K562 (cell line): ENCODE measurements around the gene RSPH10B. TPM values are rescaled to one million over a fixed set of nuclear protein-coding genes. Genes with fewer than 3 reads are reported as not detected.
A peak's percentile ranks its signal among the peaks of the same experiment; 100 is the strongest.
"Not testable (repeated sequence)": the region's sequence is repeated elsewhere in the genome, so short reads cannot be mapped to it uniquely, and the experiment has no call there.

ENCODE experiments used
- ATAC-seq: fragments of 200-7000 bp; cut with Tn5 transposase; 3 replicates; pipeline ENCODE4 v1.9.1; 2020; ENCODE audit warnings: moderate library complexity
- BruUV-seq: library from RNA; stranded (reverse); fragments of 400-500 nt; replicated peaks from 2 replicates; lab custom pipeline; 2021; lab: Mats Ljungman, UMichigan
- CTCF ChIA-PET: fragments of 300-600 bp; formaldehyde crosslinking; extraction: SDS; loops from one replicate; lab custom pipeline; 2021; ENCODE audit warnings: low intra/inter-chr PET ratio; lab: Yijun Ruan, JAX
- POLR2A ChIA-PET: fragments of 300-600, 350-650 bp; sonication (Branson Sonifier 250); formaldehyde crosslinking; extraction: SDS; loops from one replicate; lab custom pipeline; 2021; ENCODE audit warnings: antibody characterized with exemption, inconsistent platforms; lab: Yijun Ruan, JAX
- DNase-seq, 4 experiments: peaks; one replicate each; pipeline versions ENCODE4 v3.0.0 to v3.0.0-alpha.2; 2011 to 2018; ENCODE audit warnings: low spot score in 3 of 4, mixed read lengths in 3 of 4; ENCODE audit errors: extremely low read depth in 1 of 4
- FAIRE-seq: peaks from 2 replicates; lab custom pipeline; 2011; peaks lifted over from hg19 to GRCh38; lab: Jason Lieb, UNC
- H2AFZ ChIP-seq: 2 replicates; pipeline ENCODE4 v1.6.0; 2011; ENCODE audit warnings: low read depth, low read length, control low read depth, inconsistent platforms
- H3K27ac ChIP-seq: fragments of 200-600 bp; 3 replicates; pipeline ENCODE4 v1.8.0; 2011; ENCODE audit warnings: low read depth, mild to moderate bottlenecking, control low read depth, inconsistent platforms, low read length, moderate library complexity, mixed read lengths; ENCODE audit errors: extremely low read depth
- H3K27me3 ChIP-seq, 2 experiments: fragments of 300-600 bp in 1 of 2; 2 replicates in 1 of 2; 3 replicates in 1 of 2; pipeline versions ENCODE4 v1.6.0 to v1.8.0; 2011; ENCODE audit warnings: inconsistent platforms in 2 of 2, low read length in 2 of 2, mild to moderate bottlenecking in 1 of 2, mixed read lengths in 1 of 2, moderate library complexity in 1 of 2; ENCODE audit not compliant: control insufficient read depth in 2 of 2, insufficient read depth in 2 of 2
- H3K36me3 ChIP-seq: fragments of 300-600 bp; 3 replicates; pipeline ENCODE4 v1.8.0; 2011; ENCODE audit warnings: mild to moderate bottlenecking, low read length, inconsistent platforms; ENCODE audit not compliant: control insufficient read depth, insufficient read depth
- H3K4me1 ChIP-seq, 2 experiments: fragments of 200-600 bp in 1 of 2; replicated peaks in 1 of 2; 2 replicates in 1 of 2; 3 replicates in 1 of 2; pipeline versions ENCODE4 v1.5.1 to v1.8.0; 2011; ENCODE audit warnings: inconsistent platforms in 2 of 2, low read length in 2 of 2, mild to moderate bottlenecking in 1 of 2, mixed read lengths in 1 of 2, moderate library complexity in 1 of 2; ENCODE audit not compliant: control insufficient read depth in 2 of 2, insufficient read depth in 2 of 2
- H3K4me2 ChIP-seq: 2 replicates; pipeline ENCODE4 v1.6.1; 2011; ENCODE audit warnings: low read length, control low read depth, inconsistent platforms, mixed read lengths; ENCODE audit not compliant: insufficient read depth
- H3K4me3 ChIP-seq: fragments of 200-600 bp; sonication (generic), shearing (Covaris generic); 2 replicates; pipeline ENCODE4 v1.5.1; 2016; ENCODE audit warnings: control low read depth, inconsistent platforms
- H3K79me2 ChIP-seq: fragments of 200-600 bp; 3 replicates; pipeline ENCODE4 v1.8.0; 2011; ENCODE audit warnings: low read length, inconsistent platforms; ENCODE audit not compliant: control insufficient read depth, insufficient read depth
- H3K9ac ChIP-seq, 2 experiments: 2 replicates each; pipeline versions ENCODE4 v1.6.0 to v1.6.1; 2011; ENCODE audit warnings: low read depth in 2 of 2, low read length in 2 of 2, control low read depth in 1 of 2, inconsistent platforms in 1 of 2, mild to moderate bottlenecking in 1 of 2, mixed read lengths in 1 of 2; ENCODE audit not compliant: insufficient read depth in 1 of 2
- H3K9me1 ChIP-seq: one replicate; pipeline ENCODE4 v1.6.0; 2011; ENCODE audit warnings: inconsistent platforms, mild to moderate bottlenecking, low read length, moderate library complexity; ENCODE audit not compliant: control insufficient read depth, insufficient read depth
- H3K9me3 ChIP-seq: replicated peaks from 2 replicates; pipeline ENCODE4 v1.5.1; 2011; ENCODE audit warnings: low read depth, low read length, inconsistent platforms; ENCODE audit not compliant: control insufficient read depth, insufficient read depth
- H4K20me1 ChIP-seq: replicated peaks from 2 replicates; pipeline ENCODE4 v1.6.1; 2011; ENCODE audit warnings: low read length, inconsistent platforms, mixed read lengths; ENCODE audit not compliant: control insufficient read depth, insufficient read depth
- CEBPG ChIP-seq, 3 experiments: fragments of 200-800 bp in 1 of 3; sonication (Bioruptor generic) in 1 of 3; sonication (generic) in 1 of 3; formaldehyde crosslinking in 1 of 3; IDR thresholded peaks in 2 of 3; conservative IDR thresholded peaks in 1 of 3; 2 replicates each; pipeline versions ENCODE4 v1.6.1 to v1.8.0; 2016 to 2022; ENCODE audit warnings: missing compliant biosample characterization in 2 of 3, missing genetic modification characterization in 2 of 3, mild to moderate bottlenecking in 1 of 3, missing genetic modification reagents in 1 of 3
- RBM25 ChIP-seq: fragments of 200-400 bp; formaldehyde crosslinking; IDR thresholded peaks from 2 replicates; pipeline ENCODE4 v1.6.1; 2018; ENCODE audit warnings: low read length, low read depth, moderate library complexity; ENCODE audit not compliant: severe bottlenecking
- ZNF121 ChIP-seq: sonication (generic); formaldehyde crosslinking; conservative IDR thresholded peaks from 2 replicates; pipeline ENCODE4 v1.8.0; 2022; ENCODE audit warnings: missing genetic modification reagents
- WGBS: fragments of 100-300 bp; shearing (Covaris generic); methylation state at CpG from one replicate; pipeline ENCODE4 v1.1.6; 2016; ENCODE audit warnings: low coverage, mixed read lengths; ENCODE audit not compliant: insufficient coverage; ENCODE audit errors: missing lambda C conversion rate; 5-methylcytosine and 5-hydroxymethylcytosine counted together
- in situ Hi-C: fragments of 300-500 bp; cut with MboI; formaldehyde crosslinking; loops from 4 replicates; pipeline ENCODE4 v1.15.0; 2018; ENCODE audit warnings: inconsistent platforms, mixed read lengths
- intact Hi-C: fragments of 100-400 bp; cut with micrococcal nuclease; formaldehyde crosslinking; loops from 2 replicates; pipeline ENCODE4 v1.14.2; 2022
- polyA plus RNA-seq, 8 experiments: library from polyadenylated mRNA; depleted of rRNA in 4 of 8; stranded (reverse) in 5 of 8; unstranded in 3 of 8; fragments of >200 nt; fragmentation: Nextera tagmentation in 2 of 8; fragmentation: Illumina TruSeq in 1 of 8; extraction: Ambion mirVana in 2 of 8; extraction: Trizol in 1 of 8; gene quantifications; 2 replicates each; pipeline versions ENCODE4 v1.2.1 to v1.2.3, GENCODE V29; 2011 to 2014; ENCODE audit warnings: inconsistent platforms in 1 of 8, missing spikeins in 1 of 8
- total RNA-seq, 7 experiments: library from RNA; depleted of rRNA in 6 of 7; stranded (reverse); fragments of >200 nt in 6 of 7; fragmentation: Illumina TruSeq in 2 of 7; extraction: Trizol in 2 of 7; gene quantifications; 2 replicates each; pipeline versions ENCODE4 v1.2.1 to v1.2.3, GENCODE V29; 2011 to 2021; ENCODE audit warnings: low replicate concordance in 1 of 7
- TF ChIP-seq, protein P1 (sequence below), 2 experiments: fragments of 450-650 bp in 1 of 2; sonication (generic) in 1 of 2; formaldehyde crosslinking in 1 of 2; IDR thresholded peaks in 1 of 2; conservative IDR thresholded peaks in 1 of 2; 2 replicates each; pipeline versions ENCODE4 v1.6.1 to v1.8.1; 2016 to 2023; ENCODE audit warnings: mild to moderate bottlenecking in 2 of 2, moderate library complexity in 2 of 2, inconsistent platforms in 1 of 2, missing genetic modification reagents in 1 of 2

Gene RSPH10B
- total and polyA plus RNA-seq, 9 of the 15 experiments (the other 6 are each of a cell fraction or from before 2014, with no cell fraction given): 0.01 to 0.09 TPM; not detected in 7

GRCh38 chr7:5890244-5890643, 80.2 kb downstream of the RSPH10B start:
- not testable (repeated sequence) for FAIRE-seq

DNA sequence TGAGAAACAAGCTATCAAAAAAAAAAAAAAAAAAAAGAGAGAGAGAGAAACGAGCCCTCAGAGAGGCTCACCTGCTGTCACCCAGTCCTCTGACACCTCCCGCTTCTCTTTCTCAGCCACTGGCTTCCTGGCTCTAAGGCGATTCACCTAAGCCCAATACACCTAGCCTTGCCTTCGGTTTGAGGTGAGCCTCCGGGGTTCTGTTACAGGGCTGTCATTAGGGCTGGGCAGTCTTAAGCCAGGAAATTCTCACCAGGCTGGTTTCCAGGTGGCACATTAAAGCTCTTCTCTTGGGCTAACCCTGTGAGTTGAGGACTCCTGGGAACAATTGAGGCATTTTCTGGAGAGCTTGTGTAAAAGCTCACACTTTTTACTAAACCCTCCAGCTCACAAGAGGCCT, 82.5 kb downstream of the RSPH10B start:
- H3K9me3 ChIP-seq, DNase-seq, H4K20me1 ChIP-seq, H3K27me3 ChIP-seq, in situ Hi-C loops, CTCF ChIA-PET, H3K4me3 ChIP-seq, H3K9ac ChIP-seq, POLR2A ChIA-PET, H3K4me2 ChIP-seq, BruUV-seq, H3K9me1 ChIP-seq, H3K4me1 ChIP-seq, H2AFZ ChIP-seq, H3K79me2 ChIP-seq, intact Hi-C loops, ATAC-seq, FAIRE-seq, H3K36me3 ChIP-seq, H3K27ac ChIP-seq: not testable (repeated sequence)
- 5% methylated on average over 4 of the region's 5 CpGs for WGBS

More at GRCh38 chr7:5890244-5890643, 80.2 kb downstream of the RSPH10B start:
- in situ Hi-C loops, BruUV-seq, H3K9me3 ChIP-seq, H3K4me3 ChIP-seq, H3K79me2 ChIP-seq, H3K9ac ChIP-seq, CTCF ChIA-PET, H3K27ac ChIP-seq, H3K4me2 ChIP-seq, ATAC-seq, intact Hi-C loops, DNase-seq, H3K36me3 ChIP-seq, H3K9me1 ChIP-seq, H4K20me1 ChIP-seq, H2AFZ ChIP-seq, POLR2A ChIA-PET, H3K4me1 ChIP-seq, H3K27me3 ChIP-seq: not testable (repeated sequence)
- 6% methylated on average over 2 of the region's 2 CpGs for WGBS
- peak; percentile 9; the same call in 1 of the 2 replicates for TF ChIP-seq CEBPG (CRISPR knock-in tag; IDR thresholded peaks at IDR 0.05)
- 0 out of 4 replicates have a peak, but pooled peaks of 1 of the 2 experiments have one; percentile 11 for TF ChIP-seq CEBPG (tag; conservative IDR thresholded peaks at IDR 0.05 in 1 of 2, IDR thresholded peaks at IDR 0.05 in 1 of 2)
- TF ChIP-seq, protein P1, sequence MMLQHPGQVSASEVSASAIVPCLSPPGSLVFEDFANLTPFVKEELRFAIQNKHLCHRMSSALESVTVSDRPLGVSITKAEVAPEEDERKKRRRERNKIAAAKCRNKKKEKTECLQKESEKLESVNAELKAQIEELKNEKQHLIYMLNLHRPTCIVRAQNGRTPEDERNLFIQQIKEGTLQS (IDR thresholded peaks at IDR 0.05): peak; percentile 53
- TF ChIP-seq, protein P1 (CRISPR knock-in tag; conservative IDR thresholded peaks at IDR 0.05): not testable (repeated sequence)
- peak; percentile 82 for TF ChIP-seq ZNF121
- TF ChIP-seq RBM25: peak; percentile 35

DNA sequence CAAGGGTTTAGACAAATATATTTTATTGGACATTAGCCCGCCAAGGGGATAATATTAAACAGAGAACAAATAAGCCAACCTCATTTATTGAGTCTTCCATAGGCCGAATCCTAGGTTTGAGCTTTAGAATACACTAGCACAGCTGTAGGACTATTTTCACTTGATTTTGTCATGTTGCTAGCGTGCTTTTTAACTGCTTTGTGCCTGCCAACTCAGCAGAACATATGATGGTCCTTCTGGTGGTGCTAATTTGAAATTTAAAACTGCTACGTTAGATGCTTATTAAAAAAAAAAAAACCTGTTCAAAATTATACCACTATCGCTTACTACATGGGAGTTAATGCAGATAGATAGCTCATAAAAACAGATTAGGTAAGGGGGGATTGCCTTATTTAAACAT, 86.1 kb downstream of the RSPH10B start:
- H2AFZ ChIP-seq, H3K79me2 ChIP-seq, H4K20me1 ChIP-seq, H3K4me3 ChIP-seq, H3K9ac ChIP-seq, H3K27ac ChIP-seq, POLR2A ChIA-PET, intact Hi-C loops, H3K9me1 ChIP-seq, H3K9me3 ChIP-seq, H3K36me3 ChIP-seq, H3K4me1 ChIP-seq, BruUV-seq, DNase-seq, in situ Hi-C loops, ATAC-seq, H3K4me2 ChIP-seq, H3K27me3 ChIP-seq, CTCF ChIA-PET, FAIRE-seq: not testable (repeated sequence)
- 21% methylated on average over 4 of the region's 5 CpGs for WGBS
